ENCODE data around the gene DDX42. TPM values are rescaled to one million over a fixed set of nuclear protein-coding genes. Genes with fewer than 3 reads are reported as not detected.
"Not testable (repeated sequence)": the region's sequence is repeated elsewhere in the genome, so short reads cannot be mapped to it uniquely, and the experiment has no call there.

The DDX42 gene
- total and polyA plus RNA-seq, 2 experiments from 2014 or later, result 31.1 to 79.9 TPM

- peaks cover 56% of the 10 kb centered on the region for H3K79me2 ChIP-seq
Observed at GRCh38 chr17:63841350-63842172, 67.6 kb downstream of the DDX42 start.

GRCh38 chr17:63842173-63842539 is 68.2 kb downstream of the DDX42 start:
- Histone ChIP-seq H3K27ac (peak overlapping the region; percentile 88), H3K27me3 (no peaks in the 10 kb centered on the region), H3K36me3 (replicated peaks; ENCODE audit: insufficient read depth, low read depth) (no peaks in the 10 kb centered on the region), H3K9me3 (ENCODE audit: low read depth) (no peaks in the 10 kb centered on the region), H4K20me1 (ENCODE audit: insufficient read depth, poor library complexity, severe bottlenecking) (peaks cover 31% of the 10 kb centered on the region), H3K4me3 (peak overlapping the region; percentile 92), H3K4me2 (peak overlapping the region; percentile 94), H3K79me2 (peaks cover 50% of the 10 kb centered on the region), H3K9me2 (replicated peaks; ENCODE audit: insufficient read depth) (no peaks in the 10 kb centered on the region), H2AFZ (peak overlapping the region; percentile 50), H3K4me1 (ENCODE audit: insufficient read depth) (peaks cover 36% of the 10 kb centered on the region)
- DNase-seq (ENCODE audit: low spot score), result no peak
- WGBS (ENCODE audit: low lambda C conversion rate, missing lambda C conversion rate), result 0% methylated on average over 2 of the region's 36 CpGs
- TF ChIP-seq EZH2 (IDR thresholded peaks at IDR 0.05; ENCODE audit: borderline replicate concordance) (no peak), EZH2phosphoT487 (IDR thresholded peaks at IDR 0.05; ENCODE audit: low read depth, severe bottlenecking, unreplicated experiment) (no peak), CTCF (IDR thresholded peaks at IDR 0.05; ENCODE audit: poor library complexity) (no peak)

More at GRCh38 chr17:63841350-63842172, 67.6 kb downstream of the DDX42 start:
- DNase-seq (ENCODE audit: low spot score), result peak; percentile 75
- H3K36me3 ChIP-seq (replicated peaks; ENCODE audit: insufficient read depth, low read depth), result no peaks in the 10 kb centered on the region
- no peak for TF ChIP-seq EZH2 (IDR thresholded peaks at IDR 0.05; ENCODE audit: borderline replicate concordance)
- TF ChIP-seq CTCF (IDR thresholded peaks at IDR 0.05; ENCODE audit: poor library complexity), result no peak
- no peak for TF ChIP-seq EZH2phosphoT487 (IDR thresholded peaks at IDR 0.05; ENCODE audit: low read depth, severe bottlenecking, unreplicated experiment)
- peaks cover 36% of the 10 kb centered on the region for H3K4me1 ChIP-seq (ENCODE audit: insufficient read depth)
- no peaks in the 10 kb centered on the region for H3K27me3 ChIP-seq
- H3K4me2 ChIP-seq, result peak overlapping the region; percentile 94
- 7% methylated on average over 26 of the region's 26 CpGs for WGBS (ENCODE audit: low lambda C conversion rate, missing lambda C conversion rate)
- H3K27ac ChIP-seq, result peak overlapping the region; percentile 88
- peak overlapping the region; percentile 50 for H2AFZ ChIP-seq
- H3K9me2 ChIP-seq (replicated peaks; ENCODE audit: insufficient read depth), result no peaks in the 10 kb centered on the region
- no peaks in the 10 kb centered on the region for H3K9me3 ChIP-seq (ENCODE audit: low read depth)
- H4K20me1 ChIP-seq (ENCODE audit: insufficient read depth, poor library complexity, severe bottlenecking), result peaks cover 31% of the 10 kb centered on the region
- peak overlapping the region; percentile 92 for H3K4me3 ChIP-seq

- H3K27me3 ChIP-seq, result no peaks in the 10 kb centered on the region
- peaks cover 31% of the 10 kb centered on the region for H4K20me1 ChIP-seq (ENCODE audit: insufficient read depth, poor library complexity, severe bottlenecking)
- peak within 1 kb of the TSS; percentile 92 for H3K4me3 ChIP-seq
- H2AFZ ChIP-seq, result peak within 1 kb of the TSS; percentile 94
- peak; percentile 99 for DNase-seq (ENCODE audit: low spot score)
- H3K9me3 ChIP-seq (ENCODE audit: low read depth), result no peaks in the 10 kb centered on the region
- H3K4me1 ChIP-seq (ENCODE audit: insufficient read depth), result peaks cover 36% of the 10 kb centered on the region
- under 1% methylated on average over 78 of the region's 92 CpGs for WGBS (ENCODE audit: low lambda C conversion rate, missing lambda C conversion rate)
- TF ChIP-seq CTCF (IDR thresholded peaks at IDR 0.05; ENCODE audit: poor library complexity) (no peak), EZH2 (IDR thresholded peaks at IDR 0.05; ENCODE audit: borderline replicate concordance) (no peak), EZH2phosphoT487 (IDR thresholded peaks at IDR 0.05; ENCODE audit: low read depth, severe bottlenecking, unreplicated experiment) (no peak)
- H3K27ac ChIP-seq, result peak within 1 kb of the TSS; percentile 88
- peak within 1 kb of the TSS; percentile 94 for H3K4me2 ChIP-seq
- H3K9me2 ChIP-seq (replicated peaks; ENCODE audit: insufficient read depth), result no peaks in the 10 kb centered on the region
- no peaks in the 10 kb centered on the region for H3K36me3 ChIP-seq (replicated peaks; ENCODE audit: insufficient read depth, low read depth)
- H3K79me2 ChIP-seq, result peaks cover 44% of the 10 kb centered on the region
Observed at GRCh38 chr17:63842540-63843386, 68.8 kb downstream of the DDX42 start, which contains the start of gene SMARCD2. TSS of gene SMARCD2 (minus strand) at chr17:63842685. CDS start at chr17:63842674, 11 bp downstream.

GRCh38 chr17:63843387-63843888 is 69.5 kb downstream of the DDX42 start:
- 42% methylated on average over 19 of the region's 19 CpGs for WGBS (ENCODE audit: low lambda C conversion rate, missing lambda C conversion rate)
- Histone ChIP-seq H3K4me1 (ENCODE audit: insufficient read depth) (peaks cover 33% of the 10 kb centered on the region), H2AFZ (peak overlapping the region; percentile 94), H4K20me1 (ENCODE audit: insufficient read depth, poor library complexity, severe bottlenecking) (peaks cover 24% of the 10 kb centered on the region), H3K79me2 (peaks cover 37% of the 10 kb centered on the region), H3K4me3 (peak overlapping the region; percentile 43), H3K4me2 (peak overlapping the region; percentile 82), H3K27ac (peak overlapping the region; percentile 88)
- not testable (repeated sequence) for H3K36me3 ChIP-seq (replicated peaks; ENCODE audit: insufficient read depth, low read depth); H3K9me2 ChIP-seq (replicated peaks; ENCODE audit: insufficient read depth); H3K9me3 ChIP-seq (ENCODE audit: low read depth); H3K27me3 ChIP-seq
- peak; percentile 44 for DNase-seq (ENCODE audit: low spot score)

All from hepatocyte (in vitro differentiated cells).